Measurements from ENCODE around the gene FAM174B.

FAM174B gene

DNA sequence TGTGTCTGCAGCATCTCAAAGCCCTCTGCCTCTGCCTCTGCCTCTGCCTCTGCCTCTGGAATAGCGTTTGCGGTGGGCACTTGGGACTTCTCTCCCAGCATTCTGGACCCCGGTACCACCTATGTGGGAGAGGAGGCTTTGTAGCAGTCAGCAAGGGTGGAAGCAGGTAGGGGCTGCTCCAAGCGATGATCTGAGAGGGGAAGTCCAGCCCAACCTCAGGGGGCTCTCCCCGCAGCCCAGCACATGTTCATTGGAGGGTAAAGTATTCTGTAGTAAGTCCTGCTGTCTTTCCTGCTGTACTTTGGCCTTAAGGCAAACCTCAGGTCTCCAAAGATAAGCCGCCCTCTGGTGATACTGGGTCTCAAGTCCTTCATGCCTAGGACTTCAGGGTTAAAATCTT lies 68.6 kb downstream of the FAM174B start:
- Histone ChIP-seq H3K27me3 (ENCODE audit: insufficient read depth, low read length) (no peaks in the 10 kb centered on the region), H3K36me3 (ENCODE audit: insufficient read depth, low read depth, low read length) (no peaks in the 10 kb centered on the region), H3K4me3 (ENCODE audit: low read length) (no peak overlapping the region), H3K4me1 (ENCODE audit: insufficient read depth, low read length) (no peaks in the 10 kb centered on the region), H3K27ac (ENCODE audit: low read length) (no peak overlapping the region), H3K9ac (ENCODE audit: low read depth, low read length) (no peak overlapping the region), H3K9me3 (ENCODE audit: insufficient read depth, low read depth, low read length) (peaks cover 11% of the 10 kb centered on the region)

DNA sequence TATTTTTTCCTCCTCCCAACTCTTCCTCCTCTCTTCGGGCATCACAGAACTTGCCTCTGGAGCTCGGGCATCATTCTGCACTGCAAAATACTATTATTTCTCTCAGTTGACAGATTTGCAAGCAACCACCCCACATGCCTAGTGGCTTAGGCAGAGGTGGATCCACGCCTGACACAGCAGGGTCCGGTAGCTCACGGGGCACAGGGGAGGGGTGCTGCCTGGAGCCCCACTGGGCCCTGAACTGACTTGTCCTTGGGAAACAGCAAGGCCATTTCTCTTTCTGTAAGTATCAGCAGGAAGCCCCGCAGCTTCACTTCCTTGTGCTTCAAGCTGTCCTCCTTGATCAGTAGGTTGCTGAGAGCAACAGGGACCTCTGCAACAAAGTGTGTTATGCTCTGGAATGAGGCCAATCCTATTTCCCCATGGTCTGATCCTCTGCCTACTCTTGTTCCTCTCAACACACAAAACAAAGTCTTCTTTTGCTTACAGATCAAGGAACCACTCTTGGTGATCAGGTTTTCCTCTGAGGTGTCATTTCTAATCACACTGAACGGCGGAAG lies 69.1 kb downstream of the FAM174B start:
- Histone ChIP-seq H3K27me3 (ENCODE audit: insufficient read depth, low read length) (no peaks in the 10 kb centered on the region), H3K9me3 (ENCODE audit: insufficient read depth, low read depth, low read length) (peaks cover 11% of the 10 kb centered on the region), H3K27ac (ENCODE audit: low read length) (no peak overlapping the region), H3K4me1 (ENCODE audit: insufficient read depth, low read length) (no peaks in the 10 kb centered on the region), H3K9ac (ENCODE audit: low read depth, low read length) (no peak overlapping the region), H3K36me3 (ENCODE audit: insufficient read depth, low read depth, low read length) (no peaks in the 10 kb centered on the region), H3K4me3 (ENCODE audit: low read length) (no peak overlapping the region)

DNA sequence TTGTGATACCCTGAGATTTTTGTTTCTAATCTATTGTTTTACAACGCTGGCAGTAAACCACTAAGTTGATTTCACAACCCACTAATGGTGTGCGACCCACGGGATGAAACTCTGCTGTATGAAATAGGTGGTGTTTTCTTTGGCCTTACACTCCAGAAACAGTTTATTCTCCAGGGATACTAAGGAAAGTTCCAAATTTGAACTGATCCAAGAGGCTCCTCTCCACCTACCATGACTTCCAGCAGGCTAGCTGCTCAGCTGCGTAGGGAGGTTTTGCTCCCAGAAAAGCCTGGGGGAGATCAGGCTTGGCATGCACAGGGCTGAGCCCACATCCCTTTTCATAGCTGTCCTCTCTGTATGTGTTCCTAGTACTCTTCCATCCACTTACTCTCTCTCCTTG lies 71.5 kb downstream of the FAM174B start:
- Histone ChIP-seq H3K36me3 (ENCODE audit: insufficient read depth, low read depth, low read length) (no peaks in the 10 kb centered on the region), H3K9ac (ENCODE audit: low read depth, low read length) (no peak overlapping the region), H3K9me3 (ENCODE audit: insufficient read depth, low read depth, low read length) (peaks cover 11% of the 10 kb centered on the region), H3K4me3 (ENCODE audit: low read length) (no peak overlapping the region), H3K27me3 (ENCODE audit: insufficient read depth, low read length) (no peaks in the 10 kb centered on the region), H3K27ac (ENCODE audit: low read length) (no peak overlapping the region), H3K4me1 (ENCODE audit: insufficient read depth, low read length) (no peaks in the 10 kb centered on the region)

DNA sequence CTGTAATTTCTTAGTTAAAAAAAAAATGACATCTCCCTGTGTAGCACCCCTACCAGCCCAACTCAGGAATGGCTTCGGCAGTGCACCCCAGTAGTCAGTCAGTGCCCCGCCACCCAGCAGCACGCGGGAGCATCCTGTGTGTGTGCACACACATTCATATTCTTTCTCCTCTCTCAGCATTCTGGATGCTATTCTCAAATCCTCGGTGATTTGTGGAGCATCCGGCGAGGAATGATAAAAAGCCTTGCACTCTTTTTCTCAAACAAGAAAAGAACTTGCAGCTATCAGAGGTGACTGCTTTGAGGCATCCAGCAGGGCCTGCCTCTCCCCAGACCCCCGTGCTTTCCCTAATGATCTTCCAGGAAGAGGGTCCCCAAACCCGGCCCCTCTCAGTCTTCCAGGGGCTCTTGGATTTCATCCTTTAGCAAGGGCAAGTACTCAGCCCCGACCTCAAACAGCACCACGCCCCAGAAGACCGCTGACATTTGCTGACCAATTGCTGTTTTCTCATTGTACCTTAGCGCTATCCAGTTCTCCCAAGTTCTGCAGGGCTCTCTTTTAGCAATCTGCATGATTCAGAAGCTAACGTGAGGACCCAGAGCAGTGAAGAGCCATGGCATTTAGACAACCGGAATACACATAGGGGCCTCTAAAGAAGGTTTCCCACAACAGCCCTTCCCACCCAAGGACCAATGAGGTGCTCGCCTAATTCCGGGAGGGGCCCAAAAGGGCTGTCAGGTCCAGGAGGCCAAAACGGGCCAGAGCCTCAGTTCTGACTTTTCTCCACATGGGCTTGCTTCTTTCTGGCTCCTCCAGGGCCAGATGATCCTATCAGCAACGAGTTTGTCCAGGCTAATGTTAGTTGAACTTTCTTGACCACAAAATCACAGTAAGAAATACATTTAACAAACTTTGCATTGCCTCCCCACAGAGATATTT lies 72.2 kb downstream of the FAM174B start:
- H3K27me3 ChIP-seq (ENCODE audit: insufficient read depth, low read length), result no peaks in the 10 kb centered on the region
- H3K9ac ChIP-seq (ENCODE audit: low read depth, low read length), result no peak overlapping the region
- H3K9me3 ChIP-seq (ENCODE audit: insufficient read depth, low read depth, low read length), result peaks cover 11% of the 10 kb centered on the region
- H3K4me3 ChIP-seq (ENCODE audit: low read length), result no peak overlapping the region
- H3K4me1 ChIP-seq (ENCODE audit: insufficient read depth, low read length), result no peaks in the 10 kb centered on the region
- no peaks in the 10 kb centered on the region for H3K36me3 ChIP-seq (ENCODE audit: insufficient read depth, low read depth, low read length)
- no peak overlapping the region for H3K27ac ChIP-seq (ENCODE audit: low read length)

DNA sequence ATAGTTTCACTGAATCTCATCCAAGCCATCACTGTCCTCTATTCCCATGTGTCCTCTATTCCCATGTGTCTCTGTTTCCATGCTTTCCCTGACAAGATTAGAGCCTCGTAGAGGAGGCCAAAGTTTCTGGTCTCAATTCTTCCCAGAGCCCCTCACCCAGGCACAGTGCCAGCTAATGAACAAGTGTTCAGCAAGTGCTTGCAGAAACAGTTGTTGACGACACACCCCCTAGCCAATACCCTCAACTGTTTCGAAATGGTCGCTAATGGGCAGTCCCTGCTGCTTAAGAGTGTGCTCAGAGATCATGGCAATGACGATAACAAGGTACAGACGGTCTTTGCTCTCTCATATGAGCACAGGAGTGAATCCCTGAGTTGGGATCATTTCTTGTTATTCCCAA lies 73.4 kb downstream of the FAM174B start:
- Histone ChIP-seq H3K4me3 (ENCODE audit: low read length) (no peak overlapping the region), H3K27ac (ENCODE audit: low read length) (no peak overlapping the region), H3K27me3 (ENCODE audit: insufficient read depth, low read length) (no peaks in the 10 kb centered on the region), H3K9ac (ENCODE audit: low read depth, low read length) (no peak overlapping the region), H3K9me3 (ENCODE audit: insufficient read depth, low read depth, low read length) (peaks cover 11% of the 10 kb centered on the region), H3K4me1 (ENCODE audit: insufficient read depth, low read length) (no peaks in the 10 kb centered on the region), H3K36me3 (ENCODE audit: insufficient read depth, low read depth, low read length) (no peaks in the 10 kb centered on the region)

DNA sequence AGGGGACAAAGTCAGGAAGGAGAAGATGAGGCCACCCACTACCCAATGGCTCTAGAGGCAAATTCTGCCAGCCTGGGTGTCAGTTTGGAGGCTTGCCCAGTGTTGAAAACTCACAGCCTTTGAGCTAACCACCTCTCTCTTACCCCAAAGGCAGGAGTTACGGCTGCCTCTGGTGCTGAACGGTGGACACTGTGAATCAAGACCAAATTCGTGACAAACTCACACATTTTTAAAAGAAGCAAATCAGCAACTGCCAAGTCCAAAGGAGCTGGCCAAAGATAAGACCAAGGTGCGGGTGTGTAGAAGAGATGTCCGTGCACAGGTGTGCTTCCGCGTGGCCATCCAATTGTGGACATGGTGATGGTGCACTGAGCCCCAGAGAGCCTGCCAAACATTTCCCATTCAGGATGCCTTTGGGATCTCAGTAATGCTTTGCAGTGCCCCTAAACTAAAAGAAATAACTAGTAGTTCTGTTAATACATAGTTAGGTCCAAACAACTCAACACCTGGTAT lies 74.6 kb downstream of the FAM174B start:
- H3K4me3 ChIP-seq (ENCODE audit: low read length), result no peak overlapping the region
- H3K27ac ChIP-seq (ENCODE audit: low read length), result no peak overlapping the region
- no peaks in the 10 kb centered on the region for H3K36me3 ChIP-seq (ENCODE audit: insufficient read depth, low read depth, low read length)
- H3K4me1 ChIP-seq (ENCODE audit: insufficient read depth, low read length), result no peaks in the 10 kb centered on the region
- H3K9me3 ChIP-seq (ENCODE audit: insufficient read depth, low read depth, low read length), result peaks cover 11% of the 10 kb centered on the region
- H3K27me3 ChIP-seq (ENCODE audit: insufficient read depth, low read length), result no peaks in the 10 kb centered on the region
- H3K9ac ChIP-seq (ENCODE audit: low read depth, low read length), result no peak overlapping the region

DNA sequence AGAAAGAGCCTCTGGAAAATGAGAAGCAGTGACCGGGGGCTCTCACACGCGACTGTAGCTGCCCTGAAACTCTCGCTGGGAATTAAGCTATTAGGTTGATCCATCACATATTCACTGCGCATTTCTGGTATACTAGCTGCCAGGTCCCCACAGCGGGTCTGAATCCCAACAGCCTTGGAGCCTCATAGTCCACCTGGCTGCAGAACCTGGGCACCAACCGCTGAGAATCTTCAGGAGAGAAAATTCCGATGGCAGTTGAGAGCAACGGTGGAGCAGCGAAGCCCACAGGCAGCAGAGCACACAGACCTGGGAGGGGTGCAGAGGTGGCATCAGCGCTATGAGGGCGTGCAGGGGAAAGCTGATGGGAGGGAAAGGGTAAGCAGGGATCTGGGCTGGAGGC lies 75.1 kb downstream of the FAM174B start:
- Histone ChIP-seq H3K9ac (ENCODE audit: low read depth, low read length) (no peak overlapping the region), H3K27ac (ENCODE audit: low read length) (no peak overlapping the region), H3K9me3 (ENCODE audit: insufficient read depth, low read depth, low read length) (peaks cover 11% of the 10 kb centered on the region), H3K36me3 (ENCODE audit: insufficient read depth, low read depth, low read length) (no peaks in the 10 kb centered on the region), H3K27me3 (ENCODE audit: insufficient read depth, low read length) (no peaks in the 10 kb centered on the region), H3K4me3 (ENCODE audit: low read length) (no peak overlapping the region), H3K4me1 (ENCODE audit: insufficient read depth, low read length) (no peaks in the 10 kb centered on the region)

DNA sequence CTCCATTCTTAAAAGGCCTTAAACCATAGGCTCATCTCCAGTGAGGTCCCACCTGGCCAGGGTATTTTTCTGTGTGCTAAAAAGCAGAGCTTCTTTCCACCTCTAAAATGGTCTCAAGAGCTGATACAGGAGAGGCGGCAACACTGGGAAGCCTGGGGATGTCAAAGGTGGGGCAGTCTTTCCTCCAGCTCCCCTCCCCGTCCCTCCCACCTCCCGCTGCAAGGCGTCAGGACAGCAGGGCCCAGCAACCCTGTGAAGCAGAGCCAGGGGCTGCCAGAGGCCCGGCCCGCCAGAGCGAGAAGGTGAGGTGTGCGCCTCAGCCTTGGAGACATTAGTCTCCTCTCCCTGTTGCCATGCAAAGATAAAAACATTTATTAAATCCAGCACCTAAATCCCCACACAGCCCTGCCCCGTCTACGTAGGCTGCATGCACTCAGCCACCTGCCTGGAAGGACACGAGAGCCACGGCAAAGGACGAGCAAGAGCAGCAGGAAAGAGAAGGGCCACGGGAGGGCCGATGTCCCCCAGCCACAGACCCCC lies 75.6 kb downstream of the FAM174B start:
- no peak overlapping the region for H3K27ac ChIP-seq (ENCODE audit: low read length)
- no peak overlapping the region for H3K9ac ChIP-seq (ENCODE audit: low read depth, low read length)
- no peaks in the 10 kb centered on the region for H3K27me3 ChIP-seq (ENCODE audit: insufficient read depth, low read length)
- H3K9me3 ChIP-seq (ENCODE audit: insufficient read depth, low read depth, low read length), result peaks cover 11% of the 10 kb centered on the region
- no peaks in the 10 kb centered on the region for H3K4me1 ChIP-seq (ENCODE audit: insufficient read depth, low read length)
- H3K4me3 ChIP-seq (ENCODE audit: low read length), result no peak overlapping the region
- H3K36me3 ChIP-seq (ENCODE audit: insufficient read depth, low read depth, low read length), result no peaks in the 10 kb centered on the region

DNA sequence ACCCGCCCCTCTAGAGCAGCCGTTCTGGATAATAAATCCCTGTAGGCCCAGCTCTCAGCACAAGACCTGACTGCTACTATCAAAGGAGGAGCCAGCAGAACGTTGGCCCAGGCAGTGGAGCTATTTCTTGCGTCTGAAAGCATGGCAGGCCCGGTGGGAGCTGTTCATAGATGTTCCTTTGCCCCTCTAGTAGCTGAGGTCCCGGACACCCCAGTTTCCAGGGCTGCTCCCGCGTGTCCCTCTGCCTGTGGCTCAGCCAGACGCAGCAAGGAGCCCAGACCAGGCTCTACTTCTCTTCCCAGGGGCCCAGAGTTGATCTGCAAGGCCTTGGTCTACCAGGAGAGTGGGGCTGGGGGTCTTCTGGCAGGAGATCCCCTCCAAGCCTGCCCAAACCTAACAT lies 76.1 kb downstream of the FAM174B start:
- Histone ChIP-seq H3K4me1 (ENCODE audit: insufficient read depth, low read length) (no peaks in the 10 kb centered on the region), H3K9me3 (ENCODE audit: insufficient read depth, low read depth, low read length) (peaks cover 11% of the 10 kb centered on the region), H3K27me3 (ENCODE audit: insufficient read depth, low read length) (no peaks in the 10 kb centered on the region), H3K36me3 (ENCODE audit: insufficient read depth, low read depth, low read length) (no peaks in the 10 kb centered on the region), H3K9ac (ENCODE audit: low read depth, low read length) (no peak overlapping the region), H3K4me3 (ENCODE audit: low read length) (no peak overlapping the region), H3K27ac (ENCODE audit: low read length) (no peak overlapping the region)

DNA sequence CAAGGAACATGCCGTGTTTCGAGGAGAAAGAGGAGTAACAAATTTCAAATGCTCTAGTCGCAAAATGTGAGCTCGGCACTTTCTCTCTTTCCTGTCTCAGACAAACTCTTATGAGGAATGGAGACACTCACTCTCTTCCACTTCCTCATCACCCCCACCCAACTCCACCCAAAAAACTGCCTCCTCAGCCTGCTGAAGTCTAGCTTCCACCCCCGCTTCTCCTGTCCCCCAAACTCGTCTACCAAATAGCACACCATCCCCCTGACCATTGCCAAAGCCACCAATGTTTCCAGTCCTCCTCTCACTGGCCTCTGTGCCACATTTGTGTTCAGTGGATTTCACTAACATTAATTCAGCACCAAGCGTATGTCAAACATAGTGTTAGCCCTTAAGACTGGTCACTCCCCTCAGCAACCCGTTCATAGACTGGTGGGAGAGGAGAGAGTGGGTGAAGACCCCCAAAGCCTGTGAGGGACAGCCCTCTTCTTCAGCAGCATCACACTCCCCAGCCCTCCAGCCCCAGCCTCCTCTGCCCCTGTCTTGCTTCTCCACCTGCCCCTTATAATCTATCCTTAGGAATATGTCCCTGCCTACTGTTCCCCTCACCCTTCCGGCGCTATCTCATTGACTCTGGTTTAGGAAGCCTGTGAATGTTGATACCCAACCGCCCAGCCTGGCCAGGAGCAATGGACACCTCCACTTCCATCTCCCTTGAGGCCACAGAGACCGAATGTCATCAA lies 77.3 kb downstream of the FAM174B start:
- H3K36me3 ChIP-seq (ENCODE audit: insufficient read depth, low read depth, low read length), result no peaks in the 10 kb centered on the region
- no peaks in the 10 kb centered on the region for H3K9me3 ChIP-seq (ENCODE audit: insufficient read depth, low read depth, low read length)
- no peak overlapping the region for H3K4me3 ChIP-seq (ENCODE audit: low read length)
- H3K4me1 ChIP-seq (ENCODE audit: insufficient read depth, low read length), result no peaks in the 10 kb centered on the region
- no peak overlapping the region for H3K9ac ChIP-seq (ENCODE audit: low read depth, low read length)
- H3K27ac ChIP-seq (ENCODE audit: low read length), result no peak overlapping the region
- no peaks in the 10 kb centered on the region for H3K27me3 ChIP-seq (ENCODE audit: insufficient read depth, low read length)

DNA sequence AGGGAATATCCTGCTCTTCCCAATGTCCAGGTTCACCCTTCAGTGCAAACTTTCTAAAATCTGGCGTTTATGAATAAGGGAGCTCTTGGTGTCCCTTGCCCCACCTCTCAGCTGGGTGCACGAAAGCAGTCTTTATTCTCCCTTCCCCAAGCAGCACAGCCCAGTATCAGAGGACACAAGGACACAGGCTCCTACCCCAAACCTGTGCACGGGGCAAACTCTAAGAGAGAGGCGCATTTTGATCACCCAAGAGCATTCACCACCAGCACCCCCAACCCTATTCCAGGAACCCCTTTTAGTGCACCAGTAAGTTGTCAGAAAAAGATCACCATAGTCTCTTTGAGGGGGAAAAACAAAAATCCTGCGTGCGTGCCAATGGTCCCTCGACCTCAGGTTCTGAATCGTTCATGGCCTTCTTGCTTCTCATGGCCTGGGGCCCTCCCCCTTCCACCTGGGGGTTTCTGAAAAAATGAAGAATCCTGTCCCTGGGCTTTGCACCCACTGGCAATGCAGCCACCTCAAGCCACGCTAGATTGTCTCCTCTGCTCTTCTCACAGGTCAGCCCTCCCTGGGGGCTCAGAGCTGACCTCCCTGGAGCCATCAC lies 78.9 kb downstream of the FAM174B start:
- no peaks in the 10 kb centered on the region for H3K4me1 ChIP-seq (ENCODE audit: insufficient read depth, low read length)
- no peaks in the 10 kb centered on the region for H3K9me3 ChIP-seq (ENCODE audit: insufficient read depth, low read depth, low read length)
- H3K27ac ChIP-seq (ENCODE audit: low read length), result no peak overlapping the region
- no peak overlapping the region for H3K9ac ChIP-seq (ENCODE audit: low read depth, low read length)
- no peaks in the 10 kb centered on the region for H3K27me3 ChIP-seq (ENCODE audit: insufficient read depth, low read length)
- H3K36me3 ChIP-seq (ENCODE audit: insufficient read depth, low read depth, low read length), result no peaks in the 10 kb centered on the region
- H3K4me3 ChIP-seq (ENCODE audit: low read length), result no peak overlapping the region

All from iPS-20b (cell line).